Measurements from ENCODE around the gene HILPDA. TPM values are rescaled to one million over a fixed set of nuclear protein-coding genes. Genes with fewer than 3 reads are reported as not detected.
"Not testable (repeated sequence)": the region's sequence is repeated elsewhere in the genome, so short reads cannot be mapped to it uniquely, and the experiment has no call there.

The HILPDA gene
- total RNA-seq, 6 experiments from 2014 or later = 1.8 to 60.6 (median 3.6) TPM

DNA sequence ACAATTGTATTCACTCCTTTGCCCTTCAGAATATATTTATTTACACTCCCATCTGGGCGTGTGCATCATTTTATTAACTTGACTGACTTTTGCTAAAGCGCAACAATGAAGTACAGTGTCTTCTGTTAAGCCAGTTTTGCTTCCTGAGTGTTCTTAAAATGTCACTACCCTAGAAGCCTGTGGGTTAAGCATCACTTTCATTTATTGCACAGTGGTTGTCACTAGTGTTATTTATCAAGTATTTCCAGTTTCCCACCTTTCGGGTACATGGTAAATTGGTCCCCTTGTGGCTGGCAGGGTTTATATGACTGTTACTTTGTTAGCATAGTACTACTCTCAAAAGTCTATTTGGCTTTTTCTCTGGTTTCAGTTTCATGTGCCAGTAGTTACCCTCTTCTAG is 3.3 kb downstream of the HILPDA start:
- DNase-seq (no peak), ATAC-seq (no peak)
- Histone ChIP-seq H3K27me3 (no peaks in the 10 kb centered on the region), H3K36me3 (no peaks in the 10 kb centered on the region), H3K9me3 (no peaks in the 10 kb centered on the region), H3K4me3 (no peak overlapping the region), H3K4me1 (peaks cover 0 to 26% (median 3%) of the 10 kb centered on the region in 4 donors), H3K27ac (no peak overlapping the region)
- TF ChIP-seq, protein P1, sequence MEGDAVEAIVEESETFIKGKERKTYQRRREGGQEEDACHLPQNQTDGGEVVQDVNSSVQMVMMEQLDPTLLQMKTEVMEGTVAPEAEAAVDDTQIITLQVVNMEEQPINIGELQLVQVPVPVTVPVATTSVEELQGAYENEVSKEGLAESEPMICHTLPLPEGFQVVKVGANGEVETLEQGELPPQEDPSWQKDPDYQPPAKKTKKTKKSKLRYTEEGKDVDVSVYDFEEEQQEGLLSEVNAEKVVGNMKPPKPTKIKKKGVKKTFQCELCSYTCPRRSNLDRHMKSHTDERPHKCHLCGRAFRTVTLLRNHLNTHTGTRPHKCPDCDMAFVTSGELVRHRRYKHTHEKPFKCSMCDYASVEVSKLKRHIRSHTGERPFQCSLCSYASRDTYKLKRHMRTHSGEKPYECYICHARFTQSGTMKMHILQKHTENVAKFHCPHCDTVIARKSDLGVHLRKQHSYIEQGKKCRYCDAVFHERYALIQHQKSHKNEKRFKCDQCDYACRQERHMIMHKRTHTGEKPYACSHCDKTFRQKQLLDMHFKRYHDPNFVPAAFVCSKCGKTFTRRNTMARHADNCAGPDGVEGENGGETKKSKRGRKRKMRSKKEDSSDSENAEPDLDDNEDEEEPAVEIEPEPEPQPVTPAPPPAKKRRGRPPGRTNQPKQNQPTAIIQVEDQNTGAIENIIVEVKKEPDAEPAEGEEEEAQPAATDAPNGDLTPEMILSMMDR (IDR thresholded peaks at IDR 0.05) = no peak
- no peak for TF ChIP-seq POLR2A (IDR thresholded peaks at IDR 0.05)
- intact Hi-C loops (cut with DNase I) = no loop called here
- 35% methylated on average over 3 of the region's 3 CpGs for whole genome bisulfite sequencing (ENCODE audit: insufficient coverage, low coverage, low lambda C conversion rate, missing lambda C conversion rate)

DNA sequence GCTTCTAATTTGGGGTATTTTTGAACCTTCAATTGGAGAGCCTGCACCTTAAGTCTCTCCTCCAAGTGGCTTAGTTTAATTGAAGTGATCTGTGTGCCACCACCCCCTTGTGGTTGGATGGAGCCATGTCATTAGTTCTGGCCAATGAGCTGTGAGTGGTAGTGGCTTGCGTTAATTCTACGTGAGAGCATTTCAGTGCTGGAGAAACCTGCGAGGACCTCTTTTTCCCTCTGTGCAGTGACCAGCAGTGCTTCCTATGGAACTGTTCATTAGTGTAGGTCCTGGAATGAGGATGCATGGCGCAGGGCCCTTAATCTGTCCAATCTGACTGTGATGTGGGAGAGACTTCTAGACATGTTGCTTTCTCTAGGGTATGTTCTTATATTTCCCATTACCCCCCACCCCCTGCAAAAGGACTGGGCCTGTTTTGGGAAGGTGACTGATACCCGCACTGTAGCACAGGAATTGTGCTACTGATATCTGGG is 3.8 kb downstream of the HILPDA start:
- no peaks in the 10 kb centered on the region for H3K9me3 ChIP-seq
- peak in 1 of 3 donors; percentile 56 for DNase-seq
- H3K4me1 ChIP-seq = peaks cover 0 to 22% (median 3%) of the 10 kb centered on the region in 4 donors
- no peak overlapping the region for H3K4me3 ChIP-seq
- no peaks in the 10 kb centered on the region for H3K27me3 ChIP-seq
- TF ChIP-seq, protein P1 (IDR thresholded peaks at IDR 0.05) = peak; percentile 70 to 81 (median 74)
- no peak for TF ChIP-seq POLR2A (IDR thresholded peaks at IDR 0.05)
- no peak overlapping the region for H3K27ac ChIP-seq
- ATAC-seq = peak; percentile 36 to 67 (median 52)
- intact Hi-C loops (cut with DNase I) = no loop called here
- H3K36me3 ChIP-seq = no peaks in the 10 kb centered on the region
- WGBS (ENCODE audit: insufficient coverage, low coverage, low lambda C conversion rate, missing lambda C conversion rate) = 31% methylated on average over 5 of the region's 5 CpGs

DNA sequence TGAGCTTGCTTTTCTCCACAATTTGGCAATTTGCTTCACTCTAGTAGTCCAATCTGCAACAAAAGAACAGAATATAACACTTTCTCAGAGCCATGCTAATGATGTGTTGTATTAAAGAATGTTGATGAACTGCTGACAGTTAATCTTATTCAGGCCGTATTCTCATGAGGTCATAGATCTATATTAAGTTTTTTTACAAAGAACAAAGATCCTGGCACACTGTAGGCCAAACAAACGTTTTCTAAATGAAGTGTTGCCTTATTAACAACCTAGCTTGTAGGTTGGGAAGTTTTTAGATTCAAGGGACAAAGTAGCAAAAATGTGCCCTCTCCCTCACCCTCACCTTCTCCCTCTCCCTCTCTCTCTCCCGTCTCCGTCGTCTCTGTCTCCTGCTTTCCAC is 6.8 kb downstream of the HILPDA start:
- Histone ChIP-seq H3K27me3 (no peaks in the 10 kb centered on the region), H3K4me1 (peaks cover 0 to 4% (median 0%) of the 10 kb centered on the region in 4 donors), H3K36me3 (no peaks in the 10 kb centered on the region), H3K27ac (no peak overlapping the region), H3K4me3 (no peak overlapping the region), H3K9me3 (no peaks in the 10 kb centered on the region)
- intact Hi-C loops (cut with DNase I) = loop anchor here in 1 of 2 donors (5.0 kb wide), 1 partner anchor 35 kb away; no protein-coding TSS in a partner anchor
- WGBS (ENCODE audit: insufficient coverage, low coverage, low lambda C conversion rate, missing lambda C conversion rate) = 75% methylated on average over 5 of the region's 5 CpGs
- DNase-seq (no peak), ATAC-seq (no peak)
- TF ChIP-seq POLR2A (IDR thresholded peaks at IDR 0.05) = no peak
- TF ChIP-seq, protein P1 (IDR thresholded peaks at IDR 0.05) = no peak

DNA sequence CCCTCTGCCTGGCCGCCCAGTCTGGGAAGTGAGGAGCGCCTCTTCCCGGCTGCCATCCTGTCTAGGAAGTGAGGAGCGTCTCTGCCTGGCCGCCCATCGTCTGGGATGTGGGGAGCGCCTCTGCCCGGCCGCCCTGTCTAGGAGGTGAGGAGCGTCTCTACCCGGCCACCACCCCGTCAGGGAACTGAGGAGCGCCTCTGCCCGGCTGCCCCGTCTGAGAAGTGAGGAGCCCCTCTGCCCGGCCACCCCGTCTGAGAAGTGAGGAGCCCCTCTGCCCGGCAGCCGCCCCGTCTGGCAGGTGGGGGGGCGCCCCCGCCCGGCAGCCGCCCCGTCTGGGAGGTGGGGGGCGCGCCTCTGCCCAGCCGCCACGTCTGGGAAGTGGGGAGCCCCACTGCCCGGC is 7.7 kb downstream of the HILPDA start:
- DNase-seq, ATAC-seq, H3K4me3 ChIP-seq, H3K36me3 ChIP-seq, H3K4me1 ChIP-seq, H3K9me3 ChIP-seq, H3K27ac ChIP-seq, H3K27me3 ChIP-seq: not testable (repeated sequence)
- intact Hi-C loops (cut with DNase I) = loop anchor here in 1 of 2 donors (5.0 kb wide), 1 partner anchor 36 kb away; no protein-coding TSS in a partner anchor
- WGBS (ENCODE audit: insufficient coverage, low coverage, low lambda C conversion rate, missing lambda C conversion rate) = 95% methylated on average over 4 of the region's 30 CpGs

DNA sequence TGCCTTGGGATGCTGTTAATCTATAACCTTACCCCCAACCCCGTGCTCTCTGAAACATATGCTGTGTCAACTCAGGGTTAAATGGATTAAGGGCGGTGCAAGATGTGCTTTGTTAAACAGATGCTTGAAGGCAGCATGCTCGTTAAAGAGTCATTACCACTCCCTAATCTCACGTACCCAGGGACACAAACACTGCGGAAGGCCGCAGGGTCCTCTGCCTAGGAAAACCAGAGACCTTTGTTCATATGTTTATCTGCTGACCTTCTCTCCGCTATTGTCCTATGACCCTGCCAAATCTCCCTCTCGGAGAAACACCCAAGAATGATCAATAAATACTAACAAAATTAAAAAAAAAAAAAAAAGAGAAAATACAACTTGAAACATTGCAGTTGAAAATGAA is 8.3 kb downstream of the HILPDA start:
- intact Hi-C loops (cut with DNase I) = loop anchor here in 1 of 2 donors (5.0 kb wide), 1 partner anchor 37 kb away; no protein-coding TSS in a partner anchor
- ATAC-seq = not testable (repeated sequence)
- 38% methylated on average over 6 of the region's 8 CpGs for WGBS (ENCODE audit: insufficient coverage, low coverage, low lambda C conversion rate, missing lambda C conversion rate)

DNA sequence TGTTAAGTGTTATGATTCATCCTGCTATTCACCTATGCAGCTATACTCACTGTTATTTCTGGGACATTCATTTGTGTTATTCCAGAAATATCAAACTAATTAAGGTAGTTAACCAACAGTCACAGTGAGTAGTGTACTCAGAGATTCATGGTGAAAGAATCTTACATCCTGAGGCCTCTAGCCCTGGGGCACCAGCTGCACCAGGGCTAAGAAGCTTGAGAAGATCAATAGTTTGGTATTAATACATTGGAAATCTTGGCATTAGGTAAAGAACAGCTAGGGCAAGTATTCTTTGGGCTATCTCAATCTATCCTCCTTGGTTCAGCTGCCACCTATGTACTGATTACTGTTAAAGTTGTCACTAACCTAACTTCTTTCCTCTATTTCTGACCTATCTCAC is 11.2 kb downstream of the HILPDA start:
- intact Hi-C loops (cut with DNase I); DNase-seq; H3K27me3 ChIP-seq; H3K4me1 ChIP-seq; H3K36me3 ChIP-seq; H3K4me3 ChIP-seq; H3K9me3 ChIP-seq; ATAC-seq; H3K27ac ChIP-seq: not testable (repeated sequence)

More for the DNA sequence above, 8.3 kb downstream of the HILPDA start:
- H3K9me3 ChIP-seq, H3K27ac ChIP-seq, H3K36me3 ChIP-seq, DNase-seq, H3K4me3 ChIP-seq, H3K4me1 ChIP-seq, H3K27me3 ChIP-seq: not testable (repeated sequence)
